DND-41 (cell line): Measurements from ENCODE around the gene GTSE1.

ENCODE experiments used
- ATAC-seq: fragments of 200-7000 bp; cut with Tn5 transposase; 3 replicates; pipeline ENCODE4 v1.9.1; 2021; ENCODE audit warnings: low read depth; ENCODE audit not compliant: insufficient read depth
- DNase-seq: peaks from one replicate; pipeline ENCODE4 v3.0.0-alpha.2; 2020
- H2AFZ ChIP-seq: 2 replicates; pipeline ENCODE4 v1.6.0; 2012; ENCODE audit warnings: low read depth, low read length
- H3K27ac ChIP-seq: 2 replicates; pipeline ENCODE4 v1.5.1; 2012; ENCODE audit warnings: low read length, inconsistent platforms
- H3K27me3 ChIP-seq: fragments of 200-600 bp; sonication (generic); 2 replicates; pipeline ENCODE4 v1.6.0; 2012; ENCODE audit warnings: low read length, mild to moderate bottlenecking, inconsistent platforms; ENCODE audit not compliant: insufficient read depth, poor library complexity
- H3K36me3 ChIP-seq: 2 replicates; pipeline ENCODE4 v1.5.1; 2012; ENCODE audit warnings: low read length, inconsistent platforms; ENCODE audit not compliant: insufficient read depth
- H3K4me1 ChIP-seq: 2 replicates; pipeline ENCODE4 v1.5.1; 2012; ENCODE audit warnings: mild to moderate bottlenecking, low read length; ENCODE audit not compliant: insufficient read depth
- H3K4me2 ChIP-seq: 2 replicates; pipeline ENCODE4 v1.6.0; 2012; ENCODE audit warnings: mild to moderate bottlenecking, moderate library complexity, low read length, inconsistent platforms; ENCODE audit not compliant: insufficient read depth
- H3K4me3 ChIP-seq, 2 experiments: fragments of 200-600 bp in 1 of 2; shearing (Covaris generic) in 1 of 2; 2 replicates each; pipeline ENCODE4 v1.5.1; 2012 to 2016; ENCODE audit warnings: inconsistent platforms in 2 of 2, low read length in 2 of 2, mild to moderate bottlenecking in 2 of 2, low read depth in 1 of 2, moderate library complexity in 1 of 2
- H3K79me2 ChIP-seq: 2 replicates; pipeline ENCODE4 v1.6.0; 2012; ENCODE audit warnings: low read length, inconsistent platforms; ENCODE audit not compliant: insufficient read depth
- H3K9ac ChIP-seq: 2 replicates; pipeline ENCODE4 v1.6.0; 2012; ENCODE audit warnings: low read depth, mild to moderate bottlenecking, inconsistent platforms, low read length, moderate library complexity
- H3K9me3 ChIP-seq: 2 replicates; pipeline ENCODE4 v1.5.1; 2012; ENCODE audit warnings: low read length, moderate library complexity, mild to moderate bottlenecking, inconsistent platforms; ENCODE audit not compliant: insufficient read depth, severe bottlenecking
- H4K20me1 ChIP-seq: 2 replicates; pipeline ENCODE4 v1.6.0; 2012; ENCODE audit warnings: low read length; ENCODE audit not compliant: insufficient read depth
- EZH2 ChIP-seq: IDR thresholded peaks from 3 replicates; pipeline ENCODE4 v1.6.1; 2012; ENCODE audit warnings: borderline replicate concordance, low read depth, mild to moderate bottlenecking, moderate library complexity, low read length, inconsistent platforms; ENCODE audit not compliant: severe bottlenecking
- TF ChIP-seq, protein P1 (sequence below): IDR thresholded peaks from 2 replicates; pipeline ENCODE4 v1.5.1; 2012; ENCODE audit warnings: borderline replicate concordance, low read length, moderate library complexity, mild to moderate bottlenecking; ENCODE audit not compliant: poor library complexity, severe bottlenecking; ENCODE audit errors: extremely low read depth

The GTSE1 gene

DNA sequence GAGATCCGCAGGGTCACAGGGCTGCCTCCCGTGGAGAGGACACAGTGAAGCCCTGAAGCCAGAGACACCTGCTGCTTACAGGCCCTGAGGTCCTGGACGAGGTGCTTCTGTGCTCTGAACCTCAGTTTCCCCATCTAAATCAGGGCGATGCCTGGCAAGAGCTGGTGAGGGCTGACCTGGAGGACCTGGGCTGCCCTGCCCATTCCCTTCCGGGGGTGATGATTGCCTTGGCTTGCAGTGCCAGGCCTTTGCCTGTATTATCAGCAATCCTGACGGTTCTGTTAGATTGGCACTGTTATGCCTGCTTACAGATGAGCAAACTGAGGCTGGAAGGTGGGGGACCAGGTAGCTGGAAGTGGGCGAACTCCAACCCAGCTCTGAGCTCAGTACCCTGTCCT, 7.8 kb upstream of the GTSE1 start:
- H3K79me2 ChIP-seq, result no peaks in the 10 kb centered on the region
- no peak overlapping the region for H2AFZ ChIP-seq
- H3K9me3 ChIP-seq, result no peaks in the 10 kb centered on the region
- H3K27ac ChIP-seq, result no peak overlapping the region
- no peak for DNase-seq
- ATAC-seq, result no peak
- H3K4me2 ChIP-seq, result no peak overlapping the region
- H3K4me1 ChIP-seq, result no peaks in the 10 kb centered on the region
- no peak overlapping the region for H3K4me3 ChIP-seq
- H3K27me3 ChIP-seq, result no peaks in the 10 kb centered on the region
- no peak for TF ChIP-seq EZH2
- TF ChIP-seq, protein P1, sequence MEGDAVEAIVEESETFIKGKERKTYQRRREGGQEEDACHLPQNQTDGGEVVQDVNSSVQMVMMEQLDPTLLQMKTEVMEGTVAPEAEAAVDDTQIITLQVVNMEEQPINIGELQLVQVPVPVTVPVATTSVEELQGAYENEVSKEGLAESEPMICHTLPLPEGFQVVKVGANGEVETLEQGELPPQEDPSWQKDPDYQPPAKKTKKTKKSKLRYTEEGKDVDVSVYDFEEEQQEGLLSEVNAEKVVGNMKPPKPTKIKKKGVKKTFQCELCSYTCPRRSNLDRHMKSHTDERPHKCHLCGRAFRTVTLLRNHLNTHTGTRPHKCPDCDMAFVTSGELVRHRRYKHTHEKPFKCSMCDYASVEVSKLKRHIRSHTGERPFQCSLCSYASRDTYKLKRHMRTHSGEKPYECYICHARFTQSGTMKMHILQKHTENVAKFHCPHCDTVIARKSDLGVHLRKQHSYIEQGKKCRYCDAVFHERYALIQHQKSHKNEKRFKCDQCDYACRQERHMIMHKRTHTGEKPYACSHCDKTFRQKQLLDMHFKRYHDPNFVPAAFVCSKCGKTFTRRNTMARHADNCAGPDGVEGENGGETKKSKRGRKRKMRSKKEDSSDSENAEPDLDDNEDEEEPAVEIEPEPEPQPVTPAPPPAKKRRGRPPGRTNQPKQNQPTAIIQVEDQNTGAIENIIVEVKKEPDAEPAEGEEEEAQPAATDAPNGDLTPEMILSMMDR, result no peak
- peaks cover 54% of the 10 kb centered on the region for H3K36me3 ChIP-seq
- no peaks in the 10 kb centered on the region for H4K20me1 ChIP-seq
- H3K9ac ChIP-seq, result no peak overlapping the region

DNA sequence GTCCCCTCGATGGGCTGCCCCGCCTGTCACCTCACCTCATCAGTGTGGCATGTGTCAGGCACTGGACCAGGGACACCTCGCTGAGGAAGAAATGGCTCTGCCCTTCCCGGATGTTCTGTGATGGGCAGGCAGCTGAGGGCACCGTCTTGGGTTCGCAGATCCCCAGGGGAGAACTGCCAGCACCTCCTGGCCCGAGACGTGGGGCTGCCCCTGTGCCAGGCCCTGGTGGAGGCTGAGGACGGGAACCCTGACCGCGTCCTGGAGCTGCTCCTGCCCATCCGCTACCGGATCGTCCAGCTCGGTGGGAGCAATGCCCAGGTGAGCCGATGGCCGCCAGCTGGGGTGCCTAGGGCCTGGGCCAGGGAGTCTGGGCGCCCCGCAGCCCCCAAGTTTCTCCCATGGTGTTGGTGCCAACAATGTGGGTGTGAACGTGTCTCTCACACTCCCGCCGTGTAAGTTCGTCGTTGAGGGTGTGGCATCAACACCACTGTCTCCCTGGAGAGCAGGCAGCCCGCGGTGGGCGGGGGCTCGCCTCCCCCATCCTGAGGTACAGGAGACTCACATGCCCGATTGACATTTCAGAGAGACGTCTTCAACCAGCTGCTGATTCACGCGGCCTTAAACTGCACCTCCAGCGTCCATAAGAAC, 7.3 kb upstream of the GTSE1 start:
- Histone ChIP-seq H3K9ac (no peak overlapping the region), H3K27me3 (no peaks in the 10 kb centered on the region), H3K9me3 (no peaks in the 10 kb centered on the region), H4K20me1 (no peaks in the 10 kb centered on the region), H3K36me3 (peaks cover 48% of the 10 kb centered on the region), H3K4me2 (no peak overlapping the region), H2AFZ (no peak overlapping the region), H3K4me1 (no peaks in the 10 kb centered on the region), H3K79me2 (no peaks in the 10 kb centered on the region), H3K27ac (no peak overlapping the region), H3K4me3 (no peak overlapping the region)
- DNase-seq, result no peak
- no peak for ATAC-seq
- TF ChIP-seq, protein P1, result no peak
- TF ChIP-seq EZH2, result no peak

DNA sequence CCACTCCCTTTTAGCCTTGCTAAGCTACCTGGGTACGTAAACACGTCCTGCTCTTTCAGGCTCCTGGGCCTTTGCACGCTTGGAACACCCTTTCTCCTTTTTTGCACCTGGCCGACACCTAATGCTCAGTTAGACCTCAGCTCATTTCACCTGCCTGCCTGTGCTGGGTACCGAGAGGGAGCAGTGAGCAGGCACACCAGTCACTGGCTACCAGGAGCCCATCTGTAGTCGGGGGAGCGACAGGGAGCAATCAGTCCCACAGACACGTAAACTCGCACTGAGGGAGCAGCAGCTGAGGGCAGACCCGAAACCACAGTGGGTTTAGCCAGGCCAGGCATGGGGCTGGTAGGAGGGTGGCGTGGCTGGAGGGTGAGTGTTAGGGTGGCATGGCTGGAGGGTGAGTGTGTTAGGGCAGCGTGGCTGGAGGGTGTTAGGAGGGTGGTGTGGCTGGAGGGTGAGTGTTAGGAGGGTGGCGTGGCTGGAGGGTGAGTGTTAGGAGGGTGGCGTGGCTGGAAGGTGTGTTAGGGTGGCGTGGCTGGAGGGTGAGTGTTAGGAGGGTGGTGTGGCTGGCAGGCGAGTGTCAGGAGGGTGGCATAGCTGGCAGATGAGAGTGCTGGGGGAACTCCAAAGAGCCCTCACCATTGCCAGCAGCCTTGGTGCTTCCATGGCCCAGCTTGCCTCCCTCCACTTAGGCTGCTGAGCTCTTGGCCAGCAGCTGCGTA, 6.4 kb upstream of the GTSE1 start:
- Histone ChIP-seq H3K9ac (no peak overlapping the region), H3K79me2 (peaks cover under 1% of the 10 kb centered on the region; the same call in 1 of the 2 replicates), H3K36me3 (peaks cover 41% of the 10 kb centered on the region), H3K9me3 (no peaks in the 10 kb centered on the region), H3K4me1 (peaks cover 3% of the 10 kb centered on the region), H4K20me1 (no peaks in the 10 kb centered on the region), H3K27ac (0 out of 2 replicates have a peak overlapping the region, but pooled peaks have one; percentile 13), H2AFZ (no peak overlapping the region), H3K4me2 (no peak overlapping the region), H3K27me3 (no peaks in the 10 kb centered on the region), H3K4me3 (no peak overlapping the region)
- TF ChIP-seq EZH2, result no peak
- TF ChIP-seq, protein P1, result no peak
- DNase-seq, result no peak
- ATAC-seq, result no peak
